ENCODE data around the gene LMF1. TPM values are rescaled to one million over a fixed set of nuclear protein-coding genes. Genes with fewer than 3 reads are reported as not detected.

Gene LMF1
- total RNA-seq, 1 donor from 2014 or later, result 2.1 TPM

GRCh38 chr16:897701-898100, 73.1 kb downstream of the LMF1 start:
- DNase-seq (ENCODE audit: low read depth), result no peak
- FAIRE-seq, result no peak
- Histone ChIP-seq H3K4me3 (ENCODE audit: low read depth, low read length) (no peak overlapping the region), H3K36me3 (ENCODE audit: control insufficient read depth, insufficient read depth, low read length) (no peaks in the 10 kb centered on the region), H3K27me3 (ENCODE audit: control insufficient read depth, insufficient read depth, low read length) (no peaks in the 10 kb centered on the region)
- no peak for TF ChIP-seq CTCF (IDR thresholded peaks at IDR 0.05; ENCODE audit: insufficient read depth, low read length, severe bottlenecking)

GRCh38 chr16:897200-897543, 73.6 kb downstream of the LMF1 start:
- Histone ChIP-seq H3K27me3 (ENCODE audit: control insufficient read depth, insufficient read depth, low read length) (no peaks in the 10 kb centered on the region), H3K36me3 (ENCODE audit: control insufficient read depth, insufficient read depth, low read length) (no peaks in the 10 kb centered on the region), H3K4me3 (ENCODE audit: low read depth, low read length) (no peak overlapping the region)
- TF ChIP-seq CTCF (IDR thresholded peaks at IDR 0.05; ENCODE audit: insufficient read depth, low read length, severe bottlenecking), result no peak
- FAIRE-seq, result no peak
- DNase-seq (ENCODE audit: low read depth), result no peak

GRCh38 chr16:896261-897199, 74.3 kb downstream of the LMF1 start:
- H3K36me3 ChIP-seq (ENCODE audit: control insufficient read depth, insufficient read depth, low read length), result no peaks in the 10 kb centered on the region
- DNase-seq (ENCODE audit: low read depth), result no peak
- H3K27me3 ChIP-seq (ENCODE audit: control insufficient read depth, insufficient read depth, low read length), result no peaks in the 10 kb centered on the region
- FAIRE-seq, result no peak
- no peak for TF ChIP-seq CTCF (IDR thresholded peaks at IDR 0.05; ENCODE audit: insufficient read depth, low read length, severe bottlenecking)
- H3K4me3 ChIP-seq (ENCODE audit: low read depth, low read length), result no peak overlapping the region

GRCh38 chr16:895371-895770, 75.4 kb downstream of the LMF1 start:
- FAIRE-seq, result no peak
- Histone ChIP-seq H3K4me3 (ENCODE audit: low read depth, low read length) (no peak overlapping the region), H3K27me3 (ENCODE audit: control insufficient read depth, insufficient read depth, low read length) (no peaks in the 10 kb centered on the region), H3K36me3 (ENCODE audit: control insufficient read depth, insufficient read depth, low read length) (no peaks in the 10 kb centered on the region)
- no peak for DNase-seq (ENCODE audit: low read depth)
- TF ChIP-seq CTCF (IDR thresholded peaks at IDR 0.05; ENCODE audit: insufficient read depth, low read length, severe bottlenecking), result no peak

- DNase-seq (ENCODE audit: low read depth), result no peak
- Histone ChIP-seq H3K36me3 (ENCODE audit: control insufficient read depth, insufficient read depth, low read length) (no peaks in the 10 kb centered on the region), H3K27me3 (ENCODE audit: control insufficient read depth, insufficient read depth, low read length) (no peaks in the 10 kb centered on the region), H3K4me3 (ENCODE audit: low read depth, low read length) (no peak overlapping the region)
- no peak for TF ChIP-seq CTCF (IDR thresholded peaks at IDR 0.05; ENCODE audit: insufficient read depth, low read length, severe bottlenecking)
- FAIRE-seq, result no peak
Measured at GRCh38 chr16:894841-895240, 75.9 kb downstream of the LMF1 start.

- TF ChIP-seq CTCF (IDR thresholded peaks at IDR 0.05; ENCODE audit: insufficient read depth, low read length, severe bottlenecking), result no peak
- Histone ChIP-seq H3K27me3 (ENCODE audit: control insufficient read depth, insufficient read depth, low read length) (no peaks in the 10 kb centered on the region), H3K4me3 (ENCODE audit: low read depth, low read length) (no peak overlapping the region), H3K36me3 (ENCODE audit: control insufficient read depth, insufficient read depth, low read length) (no peaks in the 10 kb centered on the region)
- FAIRE-seq, result no peak
- no peak for DNase-seq (ENCODE audit: low read depth)
Measured at GRCh38 chr16:894136-894535, 76.6 kb downstream of the LMF1 start.
